Trophoblast cell (in vitro differentiated cells and primary cell): Measurements from ENCODE around the gene LPP.

ENCODE experiments used
- DNase-seq, 2 donors: peaks; one replicate each; pipeline ENCODE4 v3.0.0-alpha.2; 2016
- H2AFZ ChIP-seq: 2 replicates; pipeline ENCODE4 v1.6.1; 2013; ENCODE audit warnings: low read length, moderate library complexity, mild to moderate bottlenecking; ENCODE audit not compliant: insufficient read depth, poor library complexity
- H2AK5ac ChIP-seq: 2 replicates; pipeline ENCODE4 v1.6.1; 2013; ENCODE audit warnings: mild to moderate bottlenecking, low read length
- H2BK120ac ChIP-seq: 2 replicates; pipeline ENCODE4 v1.6.1; 2013; ENCODE audit warnings: low read length, mild to moderate bottlenecking, moderate library complexity; ENCODE audit not compliant: insufficient read depth, poor library complexity
- H2BK12ac ChIP-seq: 2 replicates; pipeline ENCODE4 v1.6.1; 2013; ENCODE audit warnings: mild to moderate bottlenecking, low read length, moderate library complexity
- H2BK5ac ChIP-seq: 2 replicates; pipeline ENCODE4 v1.6.1; 2013; ENCODE audit warnings: low read length, low read depth, moderate library complexity, mild to moderate bottlenecking; ENCODE audit not compliant: poor library complexity
- H3K14ac ChIP-seq: 2 replicates; pipeline ENCODE4 v1.6.1; 2013; ENCODE audit warnings: mild to moderate bottlenecking, low read length
- H3K18ac ChIP-seq: 2 replicates; pipeline ENCODE4 v1.6.1; 2013; ENCODE audit warnings: mild to moderate bottlenecking, low read length
- H3K23ac ChIP-seq: 2 replicates; pipeline ENCODE4 v1.6.1; 2013; ENCODE audit warnings: low read length
- H3K27ac ChIP-seq: 2 replicates; pipeline ENCODE4 v1.5.1; 2013; ENCODE audit warnings: low read depth, mild to moderate bottlenecking, inconsistent platforms, low read length, moderate library complexity
- H3K27me3 ChIP-seq: 2 replicates; pipeline ENCODE4 v1.6.1; 2013; ENCODE audit warnings: inconsistent platforms, mild to moderate bottlenecking, low read length, moderate library complexity; ENCODE audit not compliant: insufficient read depth
- H3K36me3 ChIP-seq, 2 experiments: 1 replicate in 1 of 2; 2 replicates in 1 of 2; pipeline ENCODE4 v1.6.1; 2013; ENCODE audit warnings: low read length in 2 of 2, mild to moderate bottlenecking in 2 of 2, moderate library complexity in 1 of 2; ENCODE audit not compliant: insufficient read depth in 2 of 2, control insufficient read depth in 1 of 2
- H3K4ac ChIP-seq: 2 replicates; pipeline ENCODE4 v1.6.1; 2013; ENCODE audit warnings: low read depth, mild to moderate bottlenecking, low read length, moderate library complexity
- H3K4me1 ChIP-seq, 2 experiments: 1 replicate in 1 of 2; 2 replicates in 1 of 2; pipeline ENCODE4 v1.6.1; 2013; ENCODE audit warnings: low read length in 2 of 2, mild to moderate bottlenecking in 2 of 2, moderate library complexity in 1 of 2; ENCODE audit not compliant: insufficient read depth in 2 of 2, control insufficient read depth in 1 of 2
- H3K4me2 ChIP-seq: 2 replicates; pipeline ENCODE4 v1.6.1; 2013; ENCODE audit warnings: inconsistent platforms, mild to moderate bottlenecking, low read length, moderate library complexity
- H3K4me3 ChIP-seq: 2 replicates; pipeline ENCODE4 v1.5.1; 2013; ENCODE audit warnings: mild to moderate bottlenecking, low read depth, low read length, inconsistent platforms
- H3K79me1 ChIP-seq: one replicate; pipeline ENCODE4 v1.6.1; 2013; ENCODE audit warnings: low read length
- H3K79me2 ChIP-seq: 2 replicates; pipeline ENCODE4 v1.6.1; 2013; ENCODE audit warnings: low read length, mild to moderate bottlenecking; ENCODE audit not compliant: control insufficient read depth, insufficient read depth, poor library complexity
- H3K9ac ChIP-seq: 2 replicates; pipeline ENCODE4 v1.6.1; 2013; ENCODE audit warnings: mild to moderate bottlenecking, low read length
- H3K9me3 ChIP-seq: 2 replicates; pipeline ENCODE4 v1.6.1; 2013; ENCODE audit warnings: low read depth, mild to moderate bottlenecking, control low read depth, inconsistent platforms, low read length; ENCODE audit not compliant: insufficient read depth
- H4K12ac ChIP-seq: 2 replicates; pipeline ENCODE4 v1.6.1; 2013; ENCODE audit warnings: low read depth, mild to moderate bottlenecking, low read length, moderate library complexity
- H4K8ac ChIP-seq: 2 replicates; pipeline ENCODE4 v1.6.1; 2013; ENCODE audit warnings: low read depth, mild to moderate bottlenecking, low read length, moderate library complexity
- H4K91ac ChIP-seq: one replicate; pipeline ENCODE4 v1.6.1; 2013; ENCODE audit warnings: low read depth, mild to moderate bottlenecking, low read length, moderate library complexity
- WGBS: extraction: QIAGEN DNeasy Blood & Tissue Kit; methylation state at CpG from one replicate; pipeline ENCODE4 v1.1.7; 2013; ENCODE audit warnings: missing lambda C conversion rate; ENCODE audit not compliant: insufficient read length, insufficient coverage; ENCODE audit errors: extremely low coverage; 5-methylcytosine and 5-hydroxymethylcytosine counted together

LPP gene

DNA sequence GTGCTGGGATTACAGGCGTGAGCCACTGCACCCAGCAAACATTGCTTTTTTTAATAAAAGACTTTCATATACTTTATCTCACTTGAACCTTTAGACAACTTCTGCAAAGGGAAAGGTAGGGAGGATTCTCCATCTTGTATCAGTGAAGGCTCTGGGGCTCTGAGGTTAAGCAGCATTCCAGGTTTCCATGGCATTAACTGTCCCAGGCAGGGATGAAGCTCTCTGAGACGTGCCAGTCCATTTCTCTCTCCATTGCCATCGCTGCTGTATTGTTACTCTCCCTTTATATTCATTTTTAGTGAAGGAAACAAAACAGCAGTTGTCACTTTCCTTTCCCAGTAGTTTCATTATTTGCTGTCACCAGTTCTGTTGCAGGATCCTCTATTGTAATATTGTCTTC lies 342.4 kb downstream of the LPP start:
- H3K4me3 ChIP-seq: no peak overlapping the region
- no peak overlapping the region for H4K91ac ChIP-seq
- no peaks in the 10 kb centered on the region for H3K79me2 ChIP-seq
- no peaks in the 10 kb centered on the region for H3K27me3 ChIP-seq
- no peak overlapping the region for H4K8ac ChIP-seq
- no peak overlapping the region for H2BK12ac ChIP-seq
- H3K79me1 ChIP-seq: no peaks in the 10 kb centered on the region
- no peak overlapping the region for H2AK5ac ChIP-seq
- H2BK5ac ChIP-seq: no peak overlapping the region
- no peak overlapping the region for H3K14ac ChIP-seq
- WGBS: no CpG with 5 or more reads among the region's 3 CpGs
- H3K4ac ChIP-seq: no peak overlapping the region
- no peaks in the 10 kb centered on the region for H3K9me3 ChIP-seq
- no peak overlapping the region for H3K18ac ChIP-seq
- peak overlapping the region; percentile 47 for H3K9ac ChIP-seq
- H3K36me3 ChIP-seq: no peaks in the 10 kb centered on the region
- no peak overlapping the region for H4K12ac ChIP-seq
- DNase-seq: no peak
- H2AFZ ChIP-seq: no peak overlapping the region
- H3K23ac ChIP-seq: no peak overlapping the region
- H3K4me2 ChIP-seq: no peak overlapping the region
- H3K27ac ChIP-seq: no peak overlapping the region
- no peak overlapping the region for H2BK120ac ChIP-seq
- no peaks in the 10 kb centered on the region for H3K4me1 ChIP-seq

DNA sequence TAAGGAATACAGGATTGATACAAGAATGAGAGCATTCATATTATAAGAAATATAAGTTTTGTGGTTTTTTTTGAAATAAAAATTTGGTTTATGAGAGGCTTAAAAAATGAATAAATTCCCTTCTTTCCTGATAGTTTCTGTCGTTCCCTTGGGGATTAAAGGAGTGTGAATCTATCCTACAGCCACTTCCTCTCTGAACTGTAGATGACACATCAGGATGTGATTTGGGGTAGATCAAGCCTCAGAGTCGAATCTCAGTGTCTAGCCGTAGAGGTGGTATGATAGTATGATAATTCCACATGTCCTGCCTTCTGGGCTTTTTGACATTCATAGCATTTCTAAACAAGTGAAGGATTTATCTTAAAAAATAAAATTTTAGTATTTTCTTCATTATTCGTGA lies 343.1 kb downstream of the LPP start:
- no peak overlapping the region for H3K14ac ChIP-seq
- H3K9ac ChIP-seq: no peak overlapping the region
- no peak overlapping the region for H3K23ac ChIP-seq
- H2BK12ac ChIP-seq: no peak overlapping the region
- no peaks in the 10 kb centered on the region for H3K79me2 ChIP-seq
- H2BK120ac ChIP-seq: no peak overlapping the region
- H3K4me1 ChIP-seq: no peaks in the 10 kb centered on the region
- H3K27me3 ChIP-seq: no peaks in the 10 kb centered on the region
- H2AK5ac ChIP-seq: no peak overlapping the region
- no peaks in the 10 kb centered on the region for H3K79me1 ChIP-seq
- H4K91ac ChIP-seq: no peak overlapping the region
- no peak overlapping the region for H3K27ac ChIP-seq
- no peak overlapping the region for H3K4me3 ChIP-seq
- no peaks in the 10 kb centered on the region for H3K36me3 ChIP-seq
- no peak overlapping the region for H3K4me2 ChIP-seq
- H3K4ac ChIP-seq: no peak overlapping the region
- H3K18ac ChIP-seq: no peak overlapping the region
- H2BK5ac ChIP-seq: no peak overlapping the region
- no peak for DNase-seq
- H4K12ac ChIP-seq: no peak overlapping the region
- H2AFZ ChIP-seq: no peak overlapping the region
- WGBS: no CpG with 5 or more reads among the region's 4 CpGs
- H3K9me3 ChIP-seq: no peaks in the 10 kb centered on the region
- no peak overlapping the region for H4K8ac ChIP-seq

DNA sequence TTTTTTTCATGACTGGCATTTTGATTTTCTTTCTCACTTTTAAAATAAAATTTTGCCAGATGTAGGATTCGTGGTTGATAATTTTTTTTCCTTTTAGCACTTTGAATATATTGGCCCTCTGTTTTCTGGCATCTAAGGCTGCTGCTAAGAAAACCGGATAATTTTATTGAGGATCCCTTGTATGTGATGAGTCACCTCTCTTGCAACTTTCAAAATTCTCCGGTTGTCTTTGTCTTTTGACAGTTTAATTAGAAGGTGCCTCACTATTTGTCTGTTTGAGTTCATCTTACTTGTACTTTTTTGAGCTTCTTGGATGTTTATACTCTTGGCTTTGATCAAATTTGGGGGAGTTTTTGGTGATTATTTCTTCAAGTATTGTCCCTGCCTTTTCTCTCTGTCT lies 349.7 kb downstream of the LPP start:
- H3K36me3 ChIP-seq: no peaks in the 10 kb centered on the region
- DNase-seq: no peak
- H3K9me3 ChIP-seq: no peaks in the 10 kb centered on the region
- H3K79me2 ChIP-seq: no peaks in the 10 kb centered on the region
- no peaks in the 10 kb centered on the region for H3K27me3 ChIP-seq
- H4K8ac ChIP-seq: no peak overlapping the region
- H3K18ac ChIP-seq: no peak overlapping the region
- H3K4me2 ChIP-seq: no peak overlapping the region
- no peak overlapping the region for H3K23ac ChIP-seq
- no peak overlapping the region for H2AK5ac ChIP-seq
- no peak overlapping the region for H4K91ac ChIP-seq
- H3K4me3 ChIP-seq: no peak overlapping the region
- H3K14ac ChIP-seq: no peak overlapping the region
- H3K9ac ChIP-seq: no peak overlapping the region
- H3K4me1 ChIP-seq: no peaks in the 10 kb centered on the region
- no peak overlapping the region for H4K12ac ChIP-seq
- no CpG with 5 or more reads among the region's 3 CpGs for WGBS
- no peak overlapping the region for H3K27ac ChIP-seq
- no peak overlapping the region for H2BK5ac ChIP-seq
- H2BK120ac ChIP-seq: no peak overlapping the region
- no peak overlapping the region for H3K4ac ChIP-seq
- no peaks in the 10 kb centered on the region for H3K79me1 ChIP-seq
- H2BK12ac ChIP-seq: no peak overlapping the region
- no peak overlapping the region for H2AFZ ChIP-seq

- no peak overlapping the region for H3K18ac ChIP-seq
- no peak overlapping the region for H2AFZ ChIP-seq
- no CpG with 5 or more reads among the region's 3 CpGs for WGBS
- no peaks in the 10 kb centered on the region for H3K9me3 ChIP-seq
- no peak overlapping the region for H4K91ac ChIP-seq
- no peak overlapping the region for H2BK12ac ChIP-seq
- no peaks in the 10 kb centered on the region for H3K27me3 ChIP-seq
- no peak overlapping the region for H3K4ac ChIP-seq
- H2BK5ac ChIP-seq: no peak overlapping the region
- no peak overlapping the region for H2BK120ac ChIP-seq
- H3K23ac ChIP-seq: no peak overlapping the region
- H3K4me1 ChIP-seq: no peaks in the 10 kb centered on the region
- no peak overlapping the region for H3K14ac ChIP-seq
- H3K36me3 ChIP-seq: no peaks in the 10 kb centered on the region
- no peak overlapping the region for H3K9ac ChIP-seq
- no peaks in the 10 kb centered on the region for H3K79me1 ChIP-seq
- no peaks in the 10 kb centered on the region for H3K79me2 ChIP-seq
- no peak overlapping the region for H3K4me3 ChIP-seq
- no peak overlapping the region for H4K12ac ChIP-seq
- DNase-seq: no peak
- H4K8ac ChIP-seq: no peak overlapping the region
- no peak overlapping the region for H3K27ac ChIP-seq
- H2AK5ac ChIP-seq: no peak overlapping the region
- no peak overlapping the region for H3K4me2 ChIP-seq
These were observed 351.2 kb downstream of the LPP start for GRCh38 chr3:188505151-188505550.
